Measurements from ENCODE around the gene MOB2.
"Not testable (repeated sequence)": the region's sequence is repeated elsewhere in the genome, so short reads cannot be mapped to it uniquely, and the experiment has no call there.

MOB2 gene

GRCh38 chr11:1445741-1446445, 40.7 kb downstream of the MOB2 start:
- Mint-ChIP-seq H3K27ac (no peak overlapping the region), H3K4me3 (no peak overlapping the region), H3K27me3 (no peaks in the 10 kb centered on the region), H3K4me1 (ENCODE audit: low read depth) (no peaks in the 10 kb centered on the region), H3K9me3 (ENCODE audit: low read depth) (no peaks in the 10 kb centered on the region), H3K36me3 (no peaks in the 10 kb centered on the region)

- no peak overlapping the region for H3K4me3 Mint-ChIP-seq
- no peaks in the 10 kb centered on the region for H3K36me3 Mint-ChIP-seq
- no peaks in the 10 kb centered on the region for H3K4me1 Mint-ChIP-seq (ENCODE audit: low read depth)
- H3K27me3 Mint-ChIP-seq: no peaks in the 10 kb centered on the region
- no peak overlapping the region for H3K27ac Mint-ChIP-seq
- H3K9me3 Mint-ChIP-seq (ENCODE audit: low read depth): no peaks in the 10 kb centered on the region
Observed at GRCh38 chr11:1444823-1445422, 41.7 kb downstream of the MOB2 start.

GRCh38 chr11:1444321-1444720, 42.3 kb downstream of the MOB2 start:
- Mint-ChIP-seq H3K9me3 (ENCODE audit: low read depth) (no peaks in the 10 kb centered on the region), H3K27me3 (no peaks in the 10 kb centered on the region), H3K4me3 (no peak overlapping the region), H3K27ac (no peak overlapping the region), H3K4me1 (ENCODE audit: low read depth) (no peaks in the 10 kb centered on the region), H3K36me3 (no peaks in the 10 kb centered on the region)

- H3K36me3 Mint-ChIP-seq: no peaks in the 10 kb centered on the region
- H3K27me3 Mint-ChIP-seq: no peaks in the 10 kb centered on the region
- H3K9me3 Mint-ChIP-seq (ENCODE audit: low read depth): no peaks in the 10 kb centered on the region
- H3K27ac Mint-ChIP-seq: no peak overlapping the region
- no peak overlapping the region for H3K4me3 Mint-ChIP-seq
- H3K4me1 Mint-ChIP-seq (ENCODE audit: low read depth): no peaks in the 10 kb centered on the region
Observed at GRCh38 chr11:1443737-1444136, 42.8 kb downstream of the MOB2 start.

GRCh38 chr11:1442807-1443366, 43.7 kb downstream of the MOB2 start:
- no peaks in the 10 kb centered on the region for H3K36me3 Mint-ChIP-seq
- H3K9me3 Mint-ChIP-seq (ENCODE audit: low read depth): no peaks in the 10 kb centered on the region
- H3K4me1 Mint-ChIP-seq (ENCODE audit: low read depth): no peaks in the 10 kb centered on the region
- no peak overlapping the region for H3K27ac Mint-ChIP-seq
- no peak overlapping the region for H3K4me3 Mint-ChIP-seq
- no peaks in the 10 kb centered on the region for H3K27me3 Mint-ChIP-seq

GRCh38 chr11:1442163-1442562, 44.4 kb downstream of the MOB2 start:
- Mint-ChIP-seq H3K36me3 (no peaks in the 10 kb centered on the region), H3K4me3 (no peak overlapping the region), H3K9me3 (ENCODE audit: low read depth) (no peaks in the 10 kb centered on the region), H3K27me3 (no peaks in the 10 kb centered on the region), H3K27ac (no peak overlapping the region), H3K4me1 (ENCODE audit: low read depth) (no peaks in the 10 kb centered on the region)

- Mint-ChIP-seq H3K9me3 (ENCODE audit: low read depth) (no peaks in the 10 kb centered on the region), H3K27me3 (no peaks in the 10 kb centered on the region), H3K4me1 (ENCODE audit: low read depth) (no peaks in the 10 kb centered on the region), H3K27ac (no peak overlapping the region), H3K36me3 (no peaks in the 10 kb centered on the region), H3K4me3 (no peak overlapping the region)
Observed at GRCh38 chr11:1440496-1440895, 46.1 kb downstream of the MOB2 start.

- Mint-ChIP-seq H3K9me3 (ENCODE audit: low read depth) (no peaks in the 10 kb centered on the region), H3K4me1 (ENCODE audit: low read depth) (no peaks in the 10 kb centered on the region), H3K27ac (no peak overlapping the region), H3K4me3 (no peak overlapping the region), H3K27me3 (no peaks in the 10 kb centered on the region), H3K36me3 (no peaks in the 10 kb centered on the region)
Observed at GRCh38 chr11:1440066-1440465, 46.5 kb downstream of the MOB2 start.

- no peaks in the 10 kb centered on the region for H3K9me3 Mint-ChIP-seq (ENCODE audit: low read depth)
- no peak overlapping the region for H3K27ac Mint-ChIP-seq
- no peaks in the 10 kb centered on the region for H3K36me3 Mint-ChIP-seq
Observed at GRCh38 chr11:1439341-1439740, 47.2 kb downstream of the MOB2 start.

GRCh38 chr11:1438967-1439330, 47.6 kb downstream of the MOB2 start:
- Mint-ChIP-seq H3K9me3 (ENCODE audit: low read depth) (no peaks in the 10 kb centered on the region), H3K27me3 (no peaks in the 10 kb centered on the region), H3K4me3 (no peak overlapping the region), H3K27ac (no peak overlapping the region), H3K4me1 (ENCODE audit: low read depth) (no peaks in the 10 kb centered on the region), H3K36me3 (no peaks in the 10 kb centered on the region)

More at GRCh38 chr11:1439341-1439740, 47.2 kb downstream of the MOB2 start:
- H3K27me3 Mint-ChIP-seq: no peaks in the 10 kb centered on the region
- no peak overlapping the region for H3K4me3 Mint-ChIP-seq
- no peaks in the 10 kb centered on the region for H3K4me1 Mint-ChIP-seq (ENCODE audit: low read depth)

- H3K27me3 Mint-ChIP-seq: no peaks in the 10 kb centered on the region
- no peaks in the 10 kb centered on the region for H3K4me1 Mint-ChIP-seq (ENCODE audit: low read depth)
- H3K9me3 Mint-ChIP-seq (ENCODE audit: low read depth): no peaks in the 10 kb centered on the region
- H3K36me3 Mint-ChIP-seq: no peaks in the 10 kb centered on the region
- H3K4me3 Mint-ChIP-seq: no peak overlapping the region
- no peak overlapping the region for H3K27ac Mint-ChIP-seq
Observed at GRCh38 chr11:1438261-1438966, 48.2 kb downstream of the MOB2 start.

- Mint-ChIP-seq H3K9me3 (ENCODE audit: low read depth) (no peaks in the 10 kb centered on the region), H3K27me3 (no peaks in the 10 kb centered on the region), H3K27ac (no peak overlapping the region)
Observed at GRCh38 chr11:1437500-1437899, 49.1 kb downstream of the MOB2 start.

GRCh38 chr11:1436468-1437039, 50.0 kb downstream of the MOB2 start:
- Mint-ChIP-seq H3K4me3 (no peak overlapping the region), H3K9me3 (ENCODE audit: low read depth) (no peaks in the 10 kb centered on the region), H3K27me3 (no peaks in the 10 kb centered on the region), H3K4me1 (ENCODE audit: low read depth) (no peaks in the 10 kb centered on the region), H3K36me3 (no peaks in the 10 kb centered on the region), H3K27ac (no peak overlapping the region)

More at GRCh38 chr11:1437500-1437899, 49.1 kb downstream of the MOB2 start:
- Mint-ChIP-seq H3K4me3 (no peak overlapping the region), H3K4me1 (ENCODE audit: low read depth) (no peaks in the 10 kb centered on the region), H3K36me3 (no peaks in the 10 kb centered on the region)

- no peaks in the 10 kb centered on the region for H3K9me3 Mint-ChIP-seq (ENCODE audit: low read depth)
- H3K27me3 Mint-ChIP-seq: no peaks in the 10 kb centered on the region
- H3K27ac Mint-ChIP-seq: no peak overlapping the region
- H3K36me3 Mint-ChIP-seq: no peaks in the 10 kb centered on the region
- H3K4me1 Mint-ChIP-seq (ENCODE audit: low read depth): no peaks in the 10 kb centered on the region
- no peak overlapping the region for H3K4me3 Mint-ChIP-seq
Observed at GRCh38 chr11:1435820-1436467, 50.6 kb downstream of the MOB2 start.

GRCh38 chr11:1435479-1435819, 51.1 kb downstream of the MOB2 start:
- not testable (repeated sequence) for H3K4me3 Mint-ChIP-seq; H3K27me3 Mint-ChIP-seq; H3K9me3 Mint-ChIP-seq (ENCODE audit: low read depth); H3K4me1 Mint-ChIP-seq (ENCODE audit: low read depth); H3K36me3 Mint-ChIP-seq; H3K27ac Mint-ChIP-seq

All from activated naive CD8-positive, alpha-beta T cell (primary cell).